ENCODE measurements around the gene TERF2IP.

DNA sequence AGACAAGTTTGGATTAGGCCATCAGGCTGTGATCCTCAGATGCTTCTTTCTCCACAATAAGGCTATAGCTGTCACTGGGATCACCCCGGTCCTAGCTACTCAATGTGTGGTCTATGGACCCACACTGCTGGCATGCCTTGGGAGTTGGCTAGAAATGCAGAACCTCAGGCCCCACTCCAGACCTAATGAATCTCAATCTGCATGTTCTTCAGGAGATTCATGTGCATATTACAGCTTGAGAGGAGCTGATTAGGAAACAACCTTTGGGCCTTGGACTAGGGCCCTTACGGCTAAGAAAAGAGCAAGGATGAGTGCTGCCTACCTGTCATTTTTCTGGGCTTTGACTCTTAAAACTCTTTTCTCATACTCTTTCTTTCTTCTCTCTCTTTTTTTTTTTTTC lies 32.0 kb upstream of the TERF2IP start:
- TF ChIP-seq POLR2AphosphoS5 (IDR thresholded peaks at IDR 0.05; ENCODE audit: insufficient read depth in 1 of 2, low read depth in 1 of 2) (no peak), POLR2A (IDR thresholded peaks at IDR 0.05) (no peak)
- TF ChIP-seq, protein P1, sequence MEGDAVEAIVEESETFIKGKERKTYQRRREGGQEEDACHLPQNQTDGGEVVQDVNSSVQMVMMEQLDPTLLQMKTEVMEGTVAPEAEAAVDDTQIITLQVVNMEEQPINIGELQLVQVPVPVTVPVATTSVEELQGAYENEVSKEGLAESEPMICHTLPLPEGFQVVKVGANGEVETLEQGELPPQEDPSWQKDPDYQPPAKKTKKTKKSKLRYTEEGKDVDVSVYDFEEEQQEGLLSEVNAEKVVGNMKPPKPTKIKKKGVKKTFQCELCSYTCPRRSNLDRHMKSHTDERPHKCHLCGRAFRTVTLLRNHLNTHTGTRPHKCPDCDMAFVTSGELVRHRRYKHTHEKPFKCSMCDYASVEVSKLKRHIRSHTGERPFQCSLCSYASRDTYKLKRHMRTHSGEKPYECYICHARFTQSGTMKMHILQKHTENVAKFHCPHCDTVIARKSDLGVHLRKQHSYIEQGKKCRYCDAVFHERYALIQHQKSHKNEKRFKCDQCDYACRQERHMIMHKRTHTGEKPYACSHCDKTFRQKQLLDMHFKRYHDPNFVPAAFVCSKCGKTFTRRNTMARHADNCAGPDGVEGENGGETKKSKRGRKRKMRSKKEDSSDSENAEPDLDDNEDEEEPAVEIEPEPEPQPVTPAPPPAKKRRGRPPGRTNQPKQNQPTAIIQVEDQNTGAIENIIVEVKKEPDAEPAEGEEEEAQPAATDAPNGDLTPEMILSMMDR (IDR thresholded peaks at IDR 0.05) = no peak
